Posterior cingulate gyrus (tissue), 11 donors: ENCODE data around the gene SETBP1.
A peak's percentile ranks its signal among the peaks of the same experiment; 100 is the strongest.

Experiments used
- DNase-seq, 10 donors: peaks; one replicate each; pipeline versions ENCODE4 v3.0.0 to v3.0.0-alpha.2; 2020 to 2021; ENCODE audit warnings: mixed read lengths in 3 of 10
- intact Hi-C: fragments of 100-400 bp; cut with DNase I; formaldehyde crosslinking; loops from one replicate; pipeline ENCODE4 v1.15.1; 2023

Gene SETBP1

GRCh38 chr18:45039376-45039775 lies 358.7 kb downstream of the SETBP1 start:
- intact Hi-C loops = no loop called here
- no peak for DNase-seq

- DNase-seq = no peak
These were observed 360.2 kb downstream of the SETBP1 start for GRCh38 chr18:45040879-45041278.

DNA sequence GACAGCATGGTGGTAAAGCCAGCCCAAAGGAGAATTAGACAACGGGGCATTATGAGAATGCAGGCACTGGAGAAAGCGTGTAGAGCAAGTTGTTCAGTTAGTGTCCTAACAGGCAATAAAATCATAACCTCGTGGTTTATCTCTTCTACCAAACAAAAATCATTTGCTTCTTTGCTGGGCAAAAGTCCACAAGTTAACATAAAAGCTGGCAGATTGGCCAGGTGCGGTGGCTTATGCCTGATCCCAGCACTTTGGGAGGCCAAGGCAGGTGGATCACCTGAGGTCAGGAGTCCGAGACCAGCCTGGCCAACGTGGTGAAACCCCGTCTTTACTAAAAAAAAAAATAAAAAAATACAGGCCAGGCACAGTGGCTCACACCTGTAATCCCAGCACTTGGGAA lies 364.1 kb downstream of the SETBP1 start:
- intact Hi-C loops = no loop called here
- DNase-seq = no peak

More at GRCh38 chr18:45040879-45041278, 360.2 kb downstream of the SETBP1 start:
- intact Hi-C loops = no loop called here

- no peak for DNase-seq
- intact Hi-C loops = no loop called here
These were observed 365.5 kb downstream of the SETBP1 start for GRCh38 chr18:45046228-45046627.

DNA sequence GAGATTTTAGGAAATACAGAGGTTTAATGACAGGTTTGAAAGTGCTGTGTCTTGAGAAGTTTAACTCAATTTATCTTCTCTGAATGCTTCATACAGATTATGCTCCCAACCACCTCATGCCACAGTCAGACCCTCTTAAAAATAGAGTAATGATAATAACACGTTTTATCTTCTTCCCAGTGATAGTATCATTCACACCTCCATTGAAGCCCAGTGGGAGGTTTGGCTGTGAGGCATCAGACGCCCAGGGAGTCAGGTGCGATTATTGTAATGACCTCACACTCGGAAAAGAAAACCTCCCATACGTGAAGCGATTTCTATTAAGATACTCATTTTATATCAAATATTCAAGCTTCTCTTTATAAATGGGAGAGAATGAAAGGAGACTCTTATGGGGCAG lies 366.3 kb downstream of the SETBP1 start:
- DNase-seq = no peak
- intact Hi-C loops = no loop called here

DNA sequence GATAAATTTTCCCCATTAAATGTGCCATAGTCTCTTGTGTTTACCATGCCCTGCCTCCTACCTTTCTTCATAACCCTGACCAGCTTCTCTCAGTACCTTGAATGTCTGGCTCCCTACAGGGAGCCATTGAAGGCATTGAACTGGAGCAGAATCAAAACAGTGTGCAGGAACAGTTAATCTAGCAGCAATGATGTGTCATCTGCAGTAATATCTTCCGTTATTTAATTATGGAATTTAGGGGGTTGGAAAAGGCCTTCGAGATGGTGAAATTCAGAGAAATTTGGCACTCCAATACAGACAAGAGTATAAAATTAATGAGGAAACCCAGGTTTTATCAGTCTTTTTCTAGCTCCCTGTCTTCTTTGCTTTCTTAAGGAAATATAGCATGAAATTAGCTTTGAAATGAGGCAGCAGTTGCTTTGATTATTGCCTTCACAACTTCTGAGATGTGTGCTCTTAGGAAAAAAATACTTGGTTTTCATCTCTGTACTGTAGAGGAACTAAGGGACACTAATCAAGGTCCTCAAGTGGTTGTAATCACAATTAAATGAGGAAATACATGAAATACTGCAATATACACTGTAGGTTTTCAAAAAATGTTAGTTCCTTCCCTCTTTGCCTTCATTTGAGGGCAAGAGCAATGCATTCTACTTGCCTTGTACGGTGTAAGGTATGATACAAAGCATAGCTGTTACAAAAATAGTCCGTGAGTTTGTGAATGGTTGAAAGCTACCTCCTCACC lies 369.1 kb downstream of the SETBP1 start:
- no peak for DNase-seq
- intact Hi-C loops = no loop called here

GRCh38 chr18:45050712-45051601 lies 370.3 kb downstream of the SETBP1 start:
- intact Hi-C loops = no loop called here
- DNase-seq = no peak

DNA sequence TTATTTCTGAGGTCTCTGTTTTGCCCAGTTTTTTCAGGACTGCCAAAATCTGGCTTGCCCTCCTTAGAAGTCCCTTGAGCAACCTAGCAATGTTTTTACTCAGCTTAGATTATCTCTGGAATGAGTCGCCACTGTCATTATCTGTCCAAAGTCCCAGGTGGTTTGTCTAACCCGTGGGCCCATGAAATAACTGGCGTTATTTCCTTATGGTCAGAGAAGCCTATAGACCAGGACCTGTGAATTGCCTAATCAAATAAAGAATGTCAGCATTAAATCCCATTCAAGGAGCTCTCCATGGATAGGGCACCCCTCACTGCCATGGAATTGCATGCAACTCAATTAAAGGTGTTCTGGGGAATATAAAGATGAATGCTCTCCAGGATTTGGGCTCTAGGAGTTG lies 373.9 kb downstream of the SETBP1 start:
- no peak for DNase-seq
- intact Hi-C loops = no loop called here

DNA sequence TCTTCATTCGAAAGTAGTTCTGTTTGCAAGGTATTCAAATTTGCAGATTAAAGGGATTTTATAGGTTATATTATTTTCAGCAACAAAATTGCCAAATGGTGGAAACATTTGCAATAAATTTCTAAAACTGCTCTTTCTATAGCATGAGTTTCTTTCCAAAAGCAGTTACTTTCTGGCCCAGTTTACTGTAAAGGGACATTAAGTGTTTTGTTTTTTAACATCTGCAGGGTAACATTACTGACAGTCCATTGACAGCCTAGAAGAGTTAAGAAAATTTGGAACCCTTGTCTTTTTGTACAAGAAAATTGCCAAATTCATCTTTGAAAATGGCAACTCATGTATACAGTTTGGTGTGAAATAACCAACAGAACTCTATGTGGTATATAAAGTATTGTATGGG lies 375.1 kb downstream of the SETBP1 start:
- intact Hi-C loops = no loop called here
- DNase-seq = no peak

DNA sequence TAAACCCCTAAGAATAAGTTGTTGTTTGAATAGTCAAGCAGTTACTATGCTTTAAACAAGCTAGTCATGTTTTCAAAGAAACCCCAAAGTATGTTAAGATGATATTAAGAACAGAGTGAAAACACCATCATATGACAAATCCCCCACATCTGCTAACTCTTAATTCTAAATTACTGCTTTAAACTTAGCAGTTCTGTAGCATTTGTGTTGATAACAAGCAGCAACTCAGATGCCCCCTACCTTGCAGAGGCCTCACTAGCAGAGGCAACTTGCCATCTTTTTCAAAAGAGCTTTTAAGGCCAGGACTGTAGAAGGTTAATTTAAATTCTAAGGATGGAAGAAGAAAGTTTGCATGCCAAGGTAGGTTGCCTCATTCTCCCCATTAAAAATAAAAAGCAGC lies 376.2 kb downstream of the SETBP1 start:
- DNase-seq = no peak
- intact Hi-C loops = no loop called here

- DNase-seq = no peak
- intact Hi-C loops = no loop called here
These were observed 377.4 kb downstream of the SETBP1 start for GRCh38 chr18:45057955-45058600.

DNA sequence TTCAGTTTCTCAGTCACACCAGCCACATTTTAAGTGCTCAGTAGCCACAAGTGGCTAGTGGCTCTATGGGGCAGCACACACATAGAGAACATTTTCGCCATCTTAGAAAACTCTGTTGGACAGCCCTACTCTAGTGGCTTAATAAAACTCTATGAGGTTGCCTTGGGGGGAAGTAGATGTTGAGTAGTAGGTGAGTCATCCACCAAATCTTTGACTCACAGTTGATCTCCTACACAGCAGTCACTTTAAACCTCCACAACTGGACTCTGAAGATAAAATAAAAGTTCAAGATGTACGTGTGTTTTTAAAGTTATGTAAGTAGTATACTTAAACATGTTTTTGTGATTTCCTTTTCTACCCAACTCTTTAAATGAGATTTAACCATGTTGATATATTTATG lies 379.0 kb downstream of the SETBP1 start:
- DNase-seq = no peak
- intact Hi-C loops = no loop called here

- intact Hi-C loops = no loop called here
- no peak for DNase-seq
These were observed 379.4 kb downstream of the SETBP1 start for GRCh38 chr18:45060102-45060501.

DNA sequence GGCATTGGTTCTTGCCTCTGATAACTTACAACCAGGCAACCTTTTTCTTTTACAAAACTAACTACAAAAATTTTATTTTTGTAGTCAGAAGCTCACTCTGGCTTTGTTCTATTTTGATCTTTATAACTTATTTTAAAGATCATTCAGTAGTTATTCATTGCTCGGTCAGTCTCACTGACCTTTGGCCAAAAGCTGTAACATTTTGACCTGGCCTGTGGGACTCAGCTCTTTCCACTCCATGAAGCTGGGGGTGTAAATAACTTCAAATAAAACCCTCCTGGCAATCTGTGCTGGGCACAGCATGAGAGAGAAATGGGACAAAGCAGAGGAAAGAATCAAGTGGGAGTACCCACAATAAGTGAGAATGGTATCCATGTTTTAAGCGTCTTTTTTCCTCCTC lies 380.7 kb downstream of the SETBP1 start:
- intact Hi-C loops = no loop called here
- no peak for DNase-seq

DNA sequence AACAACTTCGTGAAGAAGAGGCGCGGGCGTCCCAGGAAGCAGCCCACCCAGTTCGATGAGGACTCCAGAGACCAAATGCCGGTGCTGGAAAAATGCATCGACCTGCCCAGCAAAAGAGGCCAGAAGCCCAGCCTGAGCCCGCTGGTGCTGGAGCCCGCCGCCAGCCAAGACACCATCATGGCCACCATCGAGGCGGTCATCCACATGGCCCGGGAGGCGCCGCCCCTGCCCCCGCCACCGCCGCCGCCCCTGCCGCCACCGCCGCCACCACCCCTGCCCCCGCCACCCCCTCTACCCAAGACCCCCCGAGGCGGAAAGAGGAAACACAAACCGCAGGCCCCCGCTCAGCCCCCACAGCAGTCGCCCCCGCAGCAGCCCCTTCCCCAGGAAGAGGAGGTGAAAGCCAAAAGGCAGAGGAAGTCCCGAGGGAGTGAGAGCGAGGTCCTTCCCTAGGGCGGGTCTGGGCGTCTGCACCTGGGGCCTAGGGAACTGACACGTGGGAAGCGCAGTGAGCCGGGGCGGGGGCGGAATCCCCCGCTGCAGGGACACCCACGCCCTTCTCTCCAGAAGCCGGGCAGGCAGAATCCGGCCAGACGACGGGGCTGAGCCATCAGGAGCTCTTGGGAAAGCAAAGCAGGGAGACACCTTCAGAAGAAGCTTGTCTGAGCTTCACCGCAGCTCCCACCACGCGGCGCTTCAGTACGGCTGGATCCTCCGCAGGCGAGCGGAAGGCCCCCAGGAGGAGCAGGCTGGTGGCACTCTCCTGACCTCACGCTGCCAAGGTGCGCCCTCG lies 382.8 kb downstream of the SETBP1 start:
- DNase-seq = peak in 4 of 10 donors; percentile 14 to 79 (median 70)
- intact Hi-C loops = no loop called here

DNA sequence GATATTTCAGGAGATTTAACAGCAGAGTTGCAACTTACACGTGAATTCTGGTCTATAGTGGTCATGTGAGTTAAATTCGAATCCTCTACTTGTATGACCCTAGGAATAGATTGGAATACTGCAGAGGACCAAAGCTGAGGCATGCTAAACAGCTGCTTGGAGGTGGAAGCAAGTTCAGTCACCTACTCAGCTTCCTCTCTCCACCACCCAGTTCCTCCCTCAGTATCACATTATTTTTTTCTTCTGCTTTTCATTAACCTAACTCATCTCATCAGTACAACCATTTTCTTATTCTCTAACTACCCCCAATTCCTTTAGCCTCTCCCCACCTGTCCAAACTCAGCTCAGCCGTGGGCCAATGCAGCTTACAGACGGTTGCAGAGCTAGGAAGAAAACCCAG lies 385.5 kb downstream of the SETBP1 start:
- intact Hi-C loops = no loop called here
- DNase-seq = no peak

GRCh38 chr18:45066886-45067285 lies 386.2 kb downstream of the SETBP1 start:
- intact Hi-C loops = no loop called here
- DNase-seq = no peak

- intact Hi-C loops = no loop called here
- no peak for DNase-seq
These were observed 387.9 kb downstream of the SETBP1 start for GRCh38 chr18:45068400-45069094.

DNA sequence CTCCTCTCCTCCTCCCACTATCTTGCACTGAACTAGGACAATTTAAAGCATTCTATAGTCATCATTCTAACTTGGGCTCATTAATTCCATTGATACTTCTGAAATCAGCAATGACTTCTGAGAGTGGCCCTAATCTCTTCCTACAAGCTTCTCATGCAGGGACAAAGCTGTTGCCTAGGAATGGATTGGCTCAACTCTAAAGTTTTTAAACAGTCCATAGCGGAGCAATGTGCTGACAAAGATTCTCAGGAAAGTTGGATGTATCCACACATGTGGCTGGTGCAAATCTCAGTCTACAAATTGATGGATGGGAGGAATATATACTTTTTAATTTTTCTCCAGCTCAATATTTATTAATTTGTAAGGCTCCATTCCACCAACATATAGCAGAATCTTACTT lies 388.9 kb downstream of the SETBP1 start:
- intact Hi-C loops = no loop called here
- no peak for DNase-seq

DNA sequence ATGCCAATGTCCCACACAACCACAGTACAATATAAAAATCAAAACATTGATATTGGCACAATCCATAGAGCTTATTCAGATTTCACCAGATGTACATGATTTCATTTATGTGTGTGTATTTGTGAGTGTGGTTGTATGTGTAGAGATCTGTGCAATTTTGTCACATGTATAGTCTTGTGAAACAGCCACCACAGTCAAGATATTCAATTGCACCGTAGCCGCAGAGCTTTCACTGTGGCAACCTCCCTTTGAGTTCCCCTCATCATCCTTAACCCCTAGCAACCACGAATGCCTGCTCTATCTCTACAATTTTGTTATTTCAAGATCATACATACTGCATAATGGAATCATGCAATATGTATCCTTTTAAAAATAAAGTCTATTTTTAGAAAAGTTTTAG lies 391.3 kb downstream of the SETBP1 start:
- intact Hi-C loops = no loop called here
- DNase-seq = no peak
